Glomerular endothelial cell (primary cell): Measurements from ENCODE around the gene MKRN2. TPM values are rescaled to one million over a fixed set of nuclear protein-coding genes. Genes with fewer than 3 reads are reported as not detected.
A peak's percentile ranks its signal among the peaks of the same experiment; 100 is the strongest.
"Not testable (repeated sequence)": the region's sequence is repeated elsewhere in the genome, so short reads cannot be mapped to it uniquely, and the experiment has no call there.

Experiments
- DNase-seq: peaks from one replicate; pipeline ENCODE4 v3.0.0-alpha.2; 2011; ENCODE audit warnings: low read depth, low spot score; ENCODE audit errors: extremely low read depth
- total RNA-seq: library from RNA; depleted of rRNA; stranded (reverse); fragments of >200 nt; gene quantifications from 2 replicates; pipeline ENCODE4 v1.2.3, GENCODE V29; 2015

The MKRN2 gene
- 35.6 and 38.7 TPM in 2 replicates for total RNA-seq

- peak; percentile 48 for DNase-seq
Measured at GRCh38 chr3:12556690-12557472, at the start of gene MKRN2. Gene MKRN2, plus strand, starts transcription at chr3:12557087. Its CDS starts 64 bp downstream, at chr3:12557151.

GRCh38 chr3:12507591-12508281 lies 49.2 kb upstream of the MKRN2 start:
- DNase-seq, result no peak

GRCh38 chr3:12508291-12508700 lies 48.6 kb upstream of the MKRN2 start:
- DNase-seq, result no peak

- no peak for DNase-seq
Measured at GRCh38 chr3:12509466-12509865, 47.4 kb upstream of the MKRN2 start.

GRCh38 chr3:12512534-12513118 lies 44.3 kb upstream of the MKRN2 start:
- DNase-seq, result no peak

GRCh38 chr3:12513694-12514446 lies 43.0 kb upstream of the MKRN2 start:
- DNase-seq, result no peak

GRCh38 chr3:12515631-12516030 lies 41.3 kb upstream of the MKRN2 start:
- DNase-seq, result no peak

- DNase-seq, result no peak
Measured at GRCh38 chr3:12516873-12517272, 40.0 kb upstream of the MKRN2 start.

GRCh38 chr3:12518261-12519028 lies 38.4 kb upstream of the MKRN2 start:
- DNase-seq, result no peak

GRCh38 chr3:12521010-12521409 lies 35.9 kb upstream of the MKRN2 start:
- DNase-seq, result no peak

GRCh38 chr3:12522721-12523120 lies 34.2 kb upstream of the MKRN2 start:
- DNase-seq, result no peak

GRCh38 chr3:12527757-12528143 lies 29.1 kb upstream of the MKRN2 start:
- no peak for DNase-seq

- DNase-seq, result no peak
Measured at GRCh38 chr3:12532182-12532581, 24.7 kb upstream of the MKRN2 start.

GRCh38 chr3:12536423-12536822 lies 20.5 kb upstream of the MKRN2 start:
- no peak for DNase-seq

GRCh38 chr3:12541625-12542024 lies 15.3 kb upstream of the MKRN2 start:
- no peak for DNase-seq

GRCh38 chr3:12543497-12543896 lies 13.4 kb upstream of the MKRN2 start:
- DNase-seq, result not testable (repeated sequence)

GRCh38 chr3:12544652-12545472 lies 12.0 kb upstream of the MKRN2 start:
- DNase-seq, result no peak

- DNase-seq, result no peak
Measured at GRCh38 chr3:12545473-12545791, 11.5 kb upstream of the MKRN2 start, which contains the start of gene MKRN2OS. Gene MKRN2OS, minus strand, starts transcription at chr3:12545499. Its CDS starts 35 bp downstream, at chr3:12545464.

GRCh38 chr3:12549971-12550760 lies 6.7 kb upstream of the MKRN2 start:
- no peak for DNase-seq
